Activated CD8-positive, alpha-beta T cell treated with anti-CD3 and anti-CD28 coated beads, Interleukin-2, amount 10 ng/mL, durations not matched to agents 7 days and 5 days (primary cell): ENCODE data around the gene COL6A3. TPM values are rescaled to one million over a fixed set of nuclear protein-coding genes. Genes with fewer than 3 reads are reported as not detected.
"Not testable (repeated sequence)": the region's sequence is repeated elsewhere in the genome, so short reads cannot be mapped to it uniquely, and the experiment has no call there.

Experiments
- ATAC-seq: fragments of 150-1000 bp; cut with Tn5 transposase; one replicate; pipeline ENCODE4 v1.10.0; 2021; ENCODE audit warnings: moderate library complexity
- CTCF ChIA-PET: fragments of 350-600 bp; sonication (Branson Sonifier 250); formaldehyde crosslinking; loops from one replicate; lab custom pipeline; 2021; ENCODE audit warnings: antibody characterized with exemption; lab: Charles Lee
- POLR2A ChIA-PET: fragments of 350-600 bp; sonication (Branson Sonifier 250); formaldehyde crosslinking; loops from one replicate; lab custom pipeline; 2021; ENCODE audit warnings: antibody characterized with exemption; lab: Charles Lee
- DNase-seq: peaks from one replicate; pipeline ENCODE4 v3.0.0-alpha.2; 2020
- H3K27ac Mint-ChIP-seq: one replicate; pipeline ENCODE4 v1.8.0; 2021; ENCODE audit warnings: mild to moderate bottlenecking, mixed read lengths
- H3K27me3 Mint-ChIP-seq: one replicate; pipeline ENCODE4 v1.8.0; 2021; ENCODE audit warnings: low read depth, mixed read lengths
- H3K36me3 Mint-ChIP-seq: one replicate; pipeline ENCODE4 v1.8.0; 2021; ENCODE audit warnings: low read depth, mixed read lengths
- H3K4me1 Mint-ChIP-seq: one replicate; pipeline ENCODE4 v1.8.0; 2021; ENCODE audit warnings: low read depth, mixed read lengths
- H3K4me3 Mint-ChIP-seq: one replicate; pipeline ENCODE4 v1.8.0; 2021; ENCODE audit warnings: mild to moderate bottlenecking, mixed read lengths
- H3K9me3 Mint-ChIP-seq: one replicate; pipeline ENCODE4 v1.8.0; 2022; ENCODE audit warnings: mixed read lengths; ENCODE audit not compliant: insufficient read depth
- total RNA-seq, 2 experiments: library from RNA; stranded (reverse); gene quantifications; one replicate each; pipeline ENCODE4 v1.2.3, GENCODE V29; 2021

Gene COL6A3
- total RNA-seq, 2 experiments from 2014 or later: 0.03 to 0.10 TPM

DNA sequence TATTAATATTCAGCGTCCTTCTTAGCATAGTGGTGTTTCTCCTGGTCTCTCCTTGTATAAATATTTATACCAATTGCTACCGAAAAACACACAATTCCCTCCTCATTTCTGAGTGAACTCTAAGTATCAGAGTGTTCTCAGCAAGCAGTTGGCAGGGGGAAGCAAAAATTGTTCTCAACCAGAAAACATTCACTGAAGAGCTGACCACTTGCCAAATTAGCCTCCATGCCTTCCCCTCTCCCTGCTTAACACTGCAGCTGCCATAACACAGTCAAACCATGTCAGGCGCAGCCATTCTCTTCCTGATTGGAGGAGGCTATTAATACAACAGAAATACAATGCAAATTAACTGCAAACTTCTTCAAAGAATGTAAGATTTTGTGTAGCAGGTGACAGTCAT, 105.0 kb downstream of the COL6A3 start:
- POLR2A ChIA-PET: no interaction called here
- DNase-seq (no peak), ATAC-seq (no peak)
- Mint-ChIP-seq H3K9me3 (no peaks in the 10 kb centered on the region), H3K4me3 (no peak overlapping the region), H3K27me3 (peaks cover 6% of the 10 kb centered on the region), H3K36me3 (no peaks in the 10 kb centered on the region), H3K4me1 (no peaks in the 10 kb centered on the region), H3K27ac (no peak overlapping the region)
- CTCF ChIA-PET: no interaction called here

DNA sequence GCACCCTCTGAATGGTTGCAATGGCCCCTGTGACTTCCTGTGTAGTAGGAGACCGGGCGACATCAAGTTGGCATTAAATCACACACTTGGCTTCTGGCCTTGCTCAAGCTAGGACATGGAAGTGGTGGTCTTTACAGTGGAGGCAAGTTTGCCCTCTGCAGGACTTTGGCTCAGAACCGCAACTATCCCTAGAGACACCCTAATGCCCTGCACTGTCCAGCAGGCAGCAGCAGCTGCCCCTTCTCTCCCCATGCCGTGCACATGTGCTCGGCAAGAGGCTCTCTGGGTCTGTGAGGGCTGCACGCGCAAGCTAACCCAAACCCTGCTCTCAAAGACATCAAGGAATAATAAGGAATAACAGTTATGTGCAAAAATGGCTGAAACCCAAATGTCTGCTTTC, 106.5 kb downstream of the COL6A3 start:
- no peak overlapping the region for H3K27ac Mint-ChIP-seq
- CTCF ChIA-PET: interaction anchor here (0.6 kb wide), 1 partner anchor 33 kb away, joined by 3 read pairs; no protein-coding TSS in a partner anchor

GRCh38 chr2:237306787-237307170, 107.2 kb downstream of the COL6A3 start:
- CTCF ChIA-PET: no interaction called here
- Mint-ChIP-seq H3K27ac (no peak overlapping the region), H3K4me3 (no peak overlapping the region), H3K27me3 (peaks cover under 1% of the 10 kb centered on the region), H3K9me3 (no peaks in the 10 kb centered on the region), H3K36me3 (no peaks in the 10 kb centered on the region), H3K4me1 (no peaks in the 10 kb centered on the region)
- DNase-seq: no peak
- POLR2A ChIA-PET: no interaction called here
- no peak for ATAC-seq

More for the DNA sequence above, 106.5 kb downstream of the COL6A3 start:
- ATAC-seq: no peak
- no peak for DNase-seq
- Mint-ChIP-seq H3K27me3 (peaks cover 2% of the 10 kb centered on the region), H3K9me3 (no peaks in the 10 kb centered on the region), H3K4me1 (no peaks in the 10 kb centered on the region), H3K4me3 (no peak overlapping the region), H3K36me3 (no peaks in the 10 kb centered on the region)
- POLR2A ChIA-PET: no interaction called here

DNA sequence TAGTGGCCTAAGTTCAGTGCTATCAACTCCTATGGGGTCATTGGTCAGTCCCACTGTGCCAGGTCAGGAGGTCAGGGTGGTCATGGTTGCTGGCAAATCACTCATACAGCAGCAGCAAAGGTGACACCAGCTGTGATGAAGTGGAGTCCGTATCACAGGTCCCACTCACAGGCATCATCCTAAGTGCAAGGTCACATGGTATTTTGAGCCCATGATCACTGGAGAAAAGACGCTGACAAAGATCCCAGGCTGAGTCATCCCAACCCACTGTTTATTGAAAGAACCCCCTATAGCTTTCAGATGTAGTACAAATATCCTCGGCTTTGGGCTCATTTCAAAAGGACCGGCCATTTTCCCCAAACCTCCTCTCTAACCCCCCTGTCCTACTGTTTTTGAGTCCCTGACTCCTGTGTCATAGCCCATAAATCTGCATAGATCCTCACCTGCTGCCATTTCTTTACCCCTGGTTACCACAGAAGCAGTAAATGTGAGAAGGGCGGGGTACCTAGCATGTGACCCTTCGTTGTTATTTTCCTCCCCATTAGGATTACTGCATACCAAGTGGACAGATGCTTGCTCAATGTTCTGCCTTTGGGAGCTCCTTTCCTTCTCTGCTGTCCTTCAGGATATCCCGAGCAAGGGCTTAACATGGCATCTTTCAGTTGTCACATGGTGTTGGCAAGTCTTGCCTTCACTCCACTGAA, 107.7 kb downstream of the COL6A3 start:
- no peak overlapping the region for H3K27ac Mint-ChIP-seq
- no peak for ATAC-seq
- ChIA-PET CTCF (no interaction called here), POLR2A (no interaction called here)
- peaks cover 4% of the 10 kb centered on the region for H3K27me3 Mint-ChIP-seq
- H3K36me3 Mint-ChIP-seq: no peaks in the 10 kb centered on the region
- no peak overlapping the region for H3K4me3 Mint-ChIP-seq
- H3K9me3 Mint-ChIP-seq: no peaks in the 10 kb centered on the region
- no peaks in the 10 kb centered on the region for H3K4me1 Mint-ChIP-seq
- no peak for DNase-seq

DNA sequence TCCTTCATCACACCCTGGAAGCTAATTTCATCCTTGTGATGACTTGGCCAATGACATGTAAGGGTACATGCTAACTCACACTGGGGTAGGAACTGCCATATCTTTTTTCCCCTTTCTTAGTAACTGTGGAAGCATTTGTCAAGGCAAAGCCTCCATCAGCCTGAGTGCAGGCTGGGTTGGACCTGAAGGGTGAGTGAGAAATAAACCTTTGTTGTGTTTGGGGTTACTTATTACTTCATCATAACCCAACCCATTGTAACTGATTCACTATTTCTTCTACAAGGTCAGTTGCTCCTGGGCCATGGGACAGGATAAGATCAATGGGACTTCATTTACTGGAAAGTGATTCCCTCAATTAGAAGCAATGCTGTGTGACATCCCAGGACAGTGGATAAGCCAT, 108.4 kb downstream of the COL6A3 start:
- DNase-seq (no peak), ATAC-seq (no peak)
- H3K27me3 Mint-ChIP-seq: peaks cover 4% of the 10 kb centered on the region
- H3K4me3 Mint-ChIP-seq: no peak overlapping the region
- ChIA-PET POLR2A (no interaction called here), CTCF (no interaction called here)
- H3K27ac Mint-ChIP-seq: no peak overlapping the region
- H3K36me3 Mint-ChIP-seq: no peaks in the 10 kb centered on the region
- H3K9me3 Mint-ChIP-seq: no peaks in the 10 kb centered on the region
- H3K4me1 Mint-ChIP-seq: no peaks in the 10 kb centered on the region

DNA sequence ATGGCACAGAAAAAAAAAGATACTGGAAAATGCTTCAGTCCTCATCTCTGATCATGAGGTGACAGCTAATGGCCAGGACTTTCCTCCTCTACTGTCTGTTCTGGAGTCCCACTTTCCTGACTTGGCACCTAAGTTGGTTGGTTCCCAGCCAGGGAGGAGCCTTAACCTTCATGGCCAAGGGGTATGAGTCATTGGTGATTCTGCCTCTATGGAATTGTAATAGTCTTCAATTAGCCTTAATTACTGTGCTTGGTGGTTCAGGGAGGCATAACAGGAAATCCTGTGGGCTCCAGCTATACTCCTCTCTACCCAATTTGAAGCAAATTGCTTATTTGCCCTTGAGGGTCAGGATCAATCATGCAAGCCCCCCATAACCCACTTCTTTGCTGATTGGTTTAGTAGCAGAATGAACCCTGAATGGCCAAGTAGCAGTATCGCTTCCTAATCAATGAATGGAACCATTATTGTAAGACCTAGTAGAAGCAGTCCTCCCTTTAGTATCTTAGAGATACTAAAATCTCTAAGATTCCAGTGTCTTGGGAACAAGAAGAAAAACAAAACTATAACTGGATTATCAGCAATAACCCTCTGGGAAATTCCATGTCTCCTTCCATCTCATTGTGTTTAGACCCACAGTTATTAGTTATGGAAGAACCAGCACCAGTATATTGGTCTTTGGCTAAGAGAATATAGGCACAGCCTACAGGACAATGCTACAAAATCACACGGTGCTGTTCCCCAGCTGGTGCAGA, 109.0 kb downstream of the COL6A3 start:
- Mint-ChIP-seq H3K4me3 (no peak overlapping the region), H3K4me1 (no peaks in the 10 kb centered on the region), H3K27me3 (peaks cover 4% of the 10 kb centered on the region), H3K36me3 (no peaks in the 10 kb centered on the region), H3K27ac (no peak overlapping the region), H3K9me3 (no peaks in the 10 kb centered on the region)
- ChIA-PET POLR2A (no interaction called here), CTCF (no interaction called here)
- no peak for DNase-seq
- no peak for ATAC-seq

- H3K27ac Mint-ChIP-seq, ATAC-seq, H3K36me3 Mint-ChIP-seq, DNase-seq, H3K4me1 Mint-ChIP-seq, CTCF ChIA-PET, H3K27me3 Mint-ChIP-seq, POLR2A ChIA-PET, H3K4me3 Mint-ChIP-seq, H3K9me3 Mint-ChIP-seq: not testable (repeated sequence)
These were observed 110.7 kb downstream of the COL6A3 start for GRCh38 chr2:237303244-237303643.

DNA sequence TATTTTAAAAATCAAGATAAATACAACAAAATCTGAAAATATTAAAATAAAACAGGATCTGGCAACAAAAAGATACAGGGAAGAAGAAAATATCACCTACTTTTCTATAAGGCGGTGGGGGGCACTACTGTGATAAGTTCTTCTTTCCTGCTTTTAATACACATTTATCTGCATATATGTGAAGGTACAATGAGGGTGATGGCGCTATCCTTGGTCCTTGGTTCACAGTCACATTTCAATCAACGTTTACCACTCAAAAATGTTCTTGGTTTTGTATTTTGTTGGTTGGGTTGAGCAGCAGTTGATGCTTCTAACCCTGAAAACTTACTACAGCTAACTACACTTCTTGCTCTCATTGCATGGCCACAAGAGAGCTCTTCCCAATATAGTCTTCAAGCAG, 112.4 kb downstream of the COL6A3 start:
- ATAC-seq (no peak), DNase-seq (no peak)
- no peak overlapping the region for H3K4me3 Mint-ChIP-seq
- ChIA-PET POLR2A (no interaction called here), CTCF (no interaction called here)
- peaks cover 11% of the 10 kb centered on the region for H3K27me3 Mint-ChIP-seq
- no peaks in the 10 kb centered on the region for H3K36me3 Mint-ChIP-seq
- H3K4me1 Mint-ChIP-seq: no peaks in the 10 kb centered on the region
- H3K27ac Mint-ChIP-seq: no peak overlapping the region
- no peaks in the 10 kb centered on the region for H3K9me3 Mint-ChIP-seq

DNA sequence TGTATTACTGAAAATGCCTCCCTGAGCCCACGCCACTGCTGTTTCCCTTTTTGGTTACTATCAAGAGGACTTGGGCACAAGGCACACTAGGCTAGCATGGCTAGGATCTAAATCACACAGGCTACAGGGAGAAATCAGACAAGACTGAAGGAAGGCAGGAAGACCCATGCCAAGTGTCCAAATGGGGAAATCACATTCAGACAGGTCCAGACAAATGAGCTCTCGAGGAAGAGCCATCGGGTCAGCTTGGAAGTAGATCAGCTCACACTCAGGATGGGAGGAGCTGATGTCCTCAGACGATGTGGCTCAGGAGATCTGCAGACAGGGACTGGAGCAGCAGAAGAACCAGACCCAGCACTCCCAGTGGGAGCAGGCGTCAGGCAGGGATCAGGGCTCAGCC, 113.2 kb downstream of the COL6A3 start:
- CTCF ChIA-PET: interaction anchor here (1.4 kb wide), 1 partner anchor 212 kb away, joined by 3 read pairs; no protein-coding TSS in a partner anchor
- no peaks in the 10 kb centered on the region for H3K4me1 Mint-ChIP-seq
- no peaks in the 10 kb centered on the region for H3K9me3 Mint-ChIP-seq
- H3K36me3 Mint-ChIP-seq: no peaks in the 10 kb centered on the region
- peaks cover 14% of the 10 kb centered on the region for H3K27me3 Mint-ChIP-seq
- ATAC-seq (no peak), DNase-seq (no peak)
- no peak overlapping the region for H3K4me3 Mint-ChIP-seq
- H3K27ac Mint-ChIP-seq: no peak overlapping the region
- POLR2A ChIA-PET: no interaction called here

DNA sequence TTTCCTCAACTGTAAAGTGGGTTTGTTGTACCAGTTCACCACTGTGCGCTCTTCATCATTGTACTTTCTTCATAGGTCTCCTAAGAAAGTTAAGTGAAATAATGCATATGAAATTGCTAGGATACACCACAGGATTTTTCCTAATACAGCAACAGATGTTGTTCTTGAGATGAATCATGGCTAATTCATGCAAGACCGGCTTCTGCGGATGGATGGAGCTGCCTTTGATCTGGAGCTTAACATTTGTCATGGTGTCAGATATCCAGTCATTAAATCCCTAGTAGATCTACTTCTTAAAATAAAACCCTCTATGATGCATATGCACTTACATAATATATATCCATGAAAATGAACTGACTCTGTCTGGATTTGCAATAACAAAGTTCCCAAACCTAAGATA, 114.1 kb downstream of the COL6A3 start:
- H3K4me3 Mint-ChIP-seq: no peak overlapping the region
- no peak overlapping the region for H3K27ac Mint-ChIP-seq
- no peaks in the 10 kb centered on the region for H3K4me1 Mint-ChIP-seq
- no peak for DNase-seq
- POLR2A ChIA-PET: no interaction called here
- ATAC-seq: no peak
- no peaks in the 10 kb centered on the region for H3K36me3 Mint-ChIP-seq
- peaks cover 14% of the 10 kb centered on the region for H3K27me3 Mint-ChIP-seq
- no peaks in the 10 kb centered on the region for H3K9me3 Mint-ChIP-seq
- CTCF ChIA-PET: interaction anchor here (1.4 kb wide), 1 partner anchor 213 kb away, joined by 3 read pairs; no protein-coding TSS in a partner anchor

- Mint-ChIP-seq H3K4me3 (no peak overlapping the region), H3K36me3 (no peaks in the 10 kb centered on the region), H3K27ac (no peak overlapping the region), H3K27me3 (peaks cover 19% of the 10 kb centered on the region), H3K4me1 (no peaks in the 10 kb centered on the region), H3K9me3 (no peaks in the 10 kb centered on the region)
- ChIA-PET CTCF (interaction anchor here (1.1 kb wide), 1 partner anchor 123 kb away, joined by 3 read pairs; no protein-coding TSS in a partner anchor), POLR2A (no interaction called here)
- ATAC-seq: no peak
- DNase-seq: no peak
These were observed 115.5 kb downstream of the COL6A3 start for GRCh38 chr2:237298151-237299118.
